Testis (tissue), 2 donors: ENCODE data around the gene PBXIP1.

Experiments
- CTCF ChIP-seq, 3 experiments: fragments of 450-650 bp in 2 of 3; fragments of 200-600 bp in 1 of 3; sonication (generic) in 1 of 3; IDR thresholded peaks; one replicate each; pipeline ENCODE4 v1.5.1; 2016 to 2019; ENCODE audit warnings: antibody characterized with exemption in 3 of 3, mild to moderate bottlenecking in 2 of 3, moderate library complexity in 1 of 3
- POLR2A ChIP-seq: fragments of 450-650 bp; IDR thresholded peaks from one replicate; pipeline ENCODE4 v1.6.1; 2017; ENCODE audit warnings: antibody characterized with exemption, mild to moderate bottlenecking, moderate library complexity

- TF ChIP-seq CTCF (IDR thresholded peaks at IDR 0.05) = no peak
- no peak for TF ChIP-seq POLR2A
Measured at GRCh38 chr1:155003227-155003765, 47.4 kb upstream of the PBXIP1 start.
